GM23248 (cell line): ENCODE measurements around the gene DPP6. TPM values are rescaled to one million over a fixed set of nuclear protein-coding genes. Genes with fewer than 3 reads are reported as not detected.

Experiments used
- DNase-seq: peaks from one replicate; pipeline ENCODE4 v3.0.0-alpha.2; 2015
- H2AFZ ChIP-seq: fragments of 200-600 bp; sonication (generic); 2 replicates; pipeline ENCODE4 v1.6.1; 2016; ENCODE audit warnings: antibody characterized with exemption
- H3F3A ChIP-seq: fragments of 200-600 bp; sonication (generic); 2 replicates; pipeline ENCODE4 v1.6.1; 2016; ENCODE audit warnings: mild to moderate bottlenecking, antibody characterized with exemption, mixed run types; ENCODE audit not compliant: insufficient read depth
- H3K27ac ChIP-seq: fragments of 200-600 bp; sonication (generic); 2 replicates; pipeline ENCODE4 v1.5.1; 2016; ENCODE audit warnings: mild to moderate bottlenecking
- H3K27me3 ChIP-seq: fragments of 200-600 bp; sonication (generic); replicated peaks from 2 replicates; pipeline ENCODE4 v1.6.1; 2016; ENCODE audit warnings: mild to moderate bottlenecking; ENCODE audit not compliant: insufficient read depth
- H3K36me3 ChIP-seq: fragments of 200-600 bp; sonication (generic); 2 replicates; pipeline ENCODE4 v1.6.1; 2016; ENCODE audit warnings: low read depth, mild to moderate bottlenecking
- H3K4me1 ChIP-seq: fragments of 200-600 bp; sonication (generic); 2 replicates; pipeline ENCODE4 v1.6.1; 2016; ENCODE audit warnings: mild to moderate bottlenecking; ENCODE audit not compliant: insufficient read depth
- H3K4me2 ChIP-seq: fragments of 200-600 bp; sonication (generic); one replicate; pipeline ENCODE4 v1.6.1; 2016; ENCODE audit warnings: mild to moderate bottlenecking; ENCODE audit not compliant: unreplicated experiment
- H3K4me3 ChIP-seq: fragments of 200-600 bp; sonication (generic); 2 replicates; pipeline ENCODE4 v1.5.1; 2016; ENCODE audit warnings: mild to moderate bottlenecking
- H3K79me2 ChIP-seq: fragments of 200-600 bp; sonication (generic); 2 replicates; pipeline ENCODE4 v1.6.1; 2016; ENCODE audit warnings: mild to moderate bottlenecking; ENCODE audit not compliant: insufficient read depth
- H3K9ac ChIP-seq: fragments of 200-600 bp; sonication (generic); 2 replicates; pipeline ENCODE4 v1.6.1; 2016; ENCODE audit warnings: mild to moderate bottlenecking
- H3K9me2 ChIP-seq: fragments of 200-600 bp; sonication (generic); 2 replicates; pipeline ENCODE4 v1.6.1; 2016; ENCODE audit warnings: mixed run types, mild to moderate bottlenecking, moderate library complexity; ENCODE audit not compliant: insufficient read depth
- H3K9me3 ChIP-seq: fragments of 200-600 bp; sonication (generic); one replicate; pipeline ENCODE4 v1.6.1; 2017; ENCODE audit warnings: low read depth
- H4K20me1 ChIP-seq: fragments of 200-600 bp; sonication (generic); 2 replicates; pipeline ENCODE4 v1.6.0; 2016; ENCODE audit not compliant: insufficient read depth
- EZH2 ChIP-seq: fragments of 200-600 bp; sonication (generic); IDR thresholded peaks from 2 replicates; pipeline ENCODE4 v1.6.1; 2018; ENCODE audit warnings: antibody characterized with exemption, mild to moderate bottlenecking; ENCODE audit not compliant: insufficient read depth, poor library complexity, severe bottlenecking
- EZH2phosphoT487 ChIP-seq: fragments of 200-600 bp; sonication (generic); IDR thresholded peaks from 2 replicates; pipeline ENCODE4 v1.6.1; 2018; ENCODE audit warnings: antibody characterized with exemption, moderate library complexity, mild to moderate bottlenecking, low read depth; ENCODE audit not compliant: insufficient read depth
- WGBS, 2 experiments: methylation state at CpG; one replicate each; pipeline ENCODE4 v1.1.6; 2015 to 2017; ENCODE audit warnings: low lambda C conversion rate in 2 of 2, low coverage in 1 of 2; ENCODE audit errors: missing lambda C conversion rate in 2 of 2; 5-methylcytosine and 5-hydroxymethylcytosine counted together
- in situ Hi-C: fragments of 300-500 bp; cut with MboI; formaldehyde crosslinking; loops from 2 replicates; pipeline ENCODE4 v1.15.0; 2020
- polyA plus RNA-seq: library from polyadenylated mRNA; unstranded; fragments of >200 nt; fragmentation: Nextera tagmentation; extraction: Ambion mirVana; gene quantifications from 2 replicates; pipeline ENCODE4 v1.2.1, GENCODE V29; 2016
- total RNA-seq: library from RNA; depleted of rRNA; stranded (reverse); fragments of >200 nt; shearing (Covaris generic); gene quantifications from 2 replicates; pipeline ENCODE4 v1.2.3, GENCODE V29; 2014

DPP6 gene
- total and polyA plus RNA-seq, 2 experiments from 2014 or later, result not detected

GRCh38 chr7:154789404-154789803 is 737.2 kb downstream of the DPP6 start:
- no peak overlapping the region for H3K9ac ChIP-seq
- no peak overlapping the region for H3K4me2 ChIP-seq
- no peak overlapping the region for H3K27ac ChIP-seq
- 42 to 46% methylated on average over 6 of the region's 6 CpGs for WGBS, 2 experiments
- H3K9me2 ChIP-seq, result no peaks in the 10 kb centered on the region
- no peaks in the 10 kb centered on the region for H3K4me1 ChIP-seq
- H3K4me3 ChIP-seq, result no peak overlapping the region
- in situ Hi-C loops, result no loop called here
- no peak for TF ChIP-seq EZH2
- TF ChIP-seq EZH2phosphoT487, result no peak
- no peaks in the 10 kb centered on the region for H3F3A ChIP-seq
- no peaks in the 10 kb centered on the region for H3K27me3 ChIP-seq
- no peaks in the 10 kb centered on the region for H3K79me2 ChIP-seq
- no peaks in the 10 kb centered on the region for H3K9me3 ChIP-seq
- no peak for DNase-seq
- H2AFZ ChIP-seq, result no peak overlapping the region
- no peaks in the 10 kb centered on the region for H3K36me3 ChIP-seq
- no peaks in the 10 kb centered on the region for H4K20me1 ChIP-seq

DNA sequence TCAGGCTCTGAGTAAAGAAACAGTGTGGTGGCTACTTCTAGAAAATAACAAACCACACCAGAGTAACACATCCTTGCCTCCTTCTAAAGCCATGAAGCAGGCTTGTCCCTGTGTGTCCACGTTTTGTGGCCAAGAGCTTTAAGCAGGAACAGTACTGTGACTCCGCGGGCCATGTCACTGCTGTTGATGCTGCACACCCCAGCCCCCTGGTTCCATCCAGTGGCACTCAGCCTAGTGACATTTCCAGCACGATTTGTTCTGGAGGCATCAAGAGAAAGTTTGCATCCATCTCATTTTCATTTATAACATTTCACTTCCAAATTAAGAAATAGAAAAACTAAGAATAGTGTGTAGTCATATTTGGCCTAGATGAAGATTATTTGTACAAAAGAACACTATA is 739.4 kb downstream of the DPP6 start:
- H3F3A ChIP-seq, result no peaks in the 10 kb centered on the region
- H3K4me1 ChIP-seq, result no peaks in the 10 kb centered on the region
- no peaks in the 10 kb centered on the region for H3K27me3 ChIP-seq
- H3K79me2 ChIP-seq, result no peaks in the 10 kb centered on the region
- no peak overlapping the region for H3K27ac ChIP-seq
- no peak overlapping the region for H2AFZ ChIP-seq
- H3K4me3 ChIP-seq, result no peak overlapping the region
- in situ Hi-C loops, result no loop called here
- H3K4me2 ChIP-seq, result no peak overlapping the region
- no peak overlapping the region for H3K9ac ChIP-seq
- no peaks in the 10 kb centered on the region for H3K9me2 ChIP-seq
- WGBS, 2 experiments, result 33 to 43% methylated on average over 4 of the region's 4 CpGs
- no peaks in the 10 kb centered on the region for H3K9me3 ChIP-seq
- no peak for DNase-seq
- no peaks in the 10 kb centered on the region for H4K20me1 ChIP-seq
- H3K36me3 ChIP-seq, result no peaks in the 10 kb centered on the region
- no peak for TF ChIP-seq EZH2
- TF ChIP-seq EZH2phosphoT487, result no peak

GRCh38 chr7:154792436-154793055 is 740.3 kb downstream of the DPP6 start:
- DNase-seq, result no peak
- Histone ChIP-seq H3K27me3 (no peaks in the 10 kb centered on the region), H3K4me1 (no peaks in the 10 kb centered on the region), H3K4me3 (no peak overlapping the region), H4K20me1 (no peaks in the 10 kb centered on the region), H3K27ac (no peak overlapping the region), H3F3A (no peaks in the 10 kb centered on the region), H2AFZ (no peak overlapping the region), H3K9ac (no peak overlapping the region), H3K79me2 (no peaks in the 10 kb centered on the region), H3K36me3 (no peaks in the 10 kb centered on the region), H3K4me2 (no peak overlapping the region), H3K9me3 (no peaks in the 10 kb centered on the region), H3K9me2 (no peaks in the 10 kb centered on the region)
- TF ChIP-seq EZH2, result no peak
- no peak for TF ChIP-seq EZH2phosphoT487
- in situ Hi-C loops, result no loop called here
- 39 to 43% methylated on average over 7 of the region's 7 CpGs for WGBS, 2 experiments

- Histone ChIP-seq H3K4me3 (no peak overlapping the region), H3K27ac (no peak overlapping the region), H3K9me3 (no peaks in the 10 kb centered on the region), H3K9me2 (no peaks in the 10 kb centered on the region), H4K20me1 (no peaks in the 10 kb centered on the region), H3F3A (no peaks in the 10 kb centered on the region), H2AFZ (no peak overlapping the region), H3K79me2 (no peaks in the 10 kb centered on the region), H3K9ac (no peak overlapping the region), H3K4me1 (no peaks in the 10 kb centered on the region), H3K4me2 (no peak overlapping the region), H3K36me3 (no peaks in the 10 kb centered on the region), H3K27me3 (no peaks in the 10 kb centered on the region)
- 15 to 25% methylated on average over 44 to 46 of the region's 50 CpGs for WGBS, 2 experiments
- TF ChIP-seq EZH2phosphoT487 (no peak), EZH2 (no peak)
- DNase-seq, result no peak
- in situ Hi-C loops, result no loop called here
Observed at GRCh38 chr7:154794147-154794780, 742.1 kb downstream of the DPP6 start.
